HG03460 (cell line): ENCODE results near the gene CFAP77.

ENCODE experiments used
- ATAC-seq: cut with Tn5 transposase; IDR thresholded peaks from one replicate; pipeline ENCODE4 v1.9.1; 2021; ENCODE audit not compliant: unreplicated experiment

CFAP77 gene

GRCh38 chr9:132447902-132448301 is 37.9 kb downstream of the CFAP77 start:
- ATAC-seq = no peak

DNA sequence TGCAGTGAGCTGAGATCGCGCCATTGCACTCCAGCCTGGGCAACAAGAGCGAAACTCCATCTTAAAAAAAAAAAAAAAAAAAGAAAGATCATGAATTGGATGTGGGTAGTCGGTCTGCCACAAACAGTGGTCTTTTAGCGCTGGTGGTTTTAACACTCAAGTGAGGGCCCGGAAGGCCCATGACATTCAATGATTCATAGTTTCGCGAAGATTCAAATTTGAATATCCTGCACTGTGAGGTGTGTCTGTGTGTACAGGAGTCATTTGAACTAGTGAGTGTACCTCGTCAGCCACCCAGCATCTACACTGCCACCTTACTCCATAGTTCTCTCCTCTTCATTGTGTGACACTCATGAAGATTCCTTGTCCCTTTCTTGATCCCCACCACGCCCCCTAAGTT is 41.3 kb downstream of the CFAP77 start:
- ATAC-seq = no peak

DNA sequence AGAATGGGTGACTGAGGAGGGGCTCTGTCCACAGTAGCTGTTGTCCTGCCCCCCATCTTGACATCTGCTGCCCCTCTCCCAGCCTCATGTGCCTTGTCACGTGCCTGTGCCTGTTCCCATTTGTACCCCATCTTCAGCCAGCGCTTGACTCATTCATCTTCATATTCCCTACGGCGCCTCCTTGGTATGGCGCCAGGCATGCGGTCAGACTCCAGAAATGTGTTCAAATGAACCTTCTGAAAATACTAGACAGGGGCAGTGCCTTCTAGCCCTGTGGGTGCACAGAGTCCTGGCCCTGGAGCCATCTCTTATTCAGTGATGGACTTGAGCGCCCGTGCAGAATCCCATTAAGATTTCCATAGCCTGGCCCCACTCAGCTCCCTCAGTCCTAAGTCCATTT is 46.2 kb downstream of the CFAP77 start:
- no peak for ATAC-seq

GRCh38 chr9:132457504-132458236 is 47.7 kb downstream of the CFAP77 start:
- ATAC-seq = no peak

GRCh38 chr9:132458432-132458831 is 48.4 kb downstream of the CFAP77 start:
- no peak for ATAC-seq

GRCh38 chr9:132459661-132460060 is 49.6 kb downstream of the CFAP77 start:
- ATAC-seq = no peak

DNA sequence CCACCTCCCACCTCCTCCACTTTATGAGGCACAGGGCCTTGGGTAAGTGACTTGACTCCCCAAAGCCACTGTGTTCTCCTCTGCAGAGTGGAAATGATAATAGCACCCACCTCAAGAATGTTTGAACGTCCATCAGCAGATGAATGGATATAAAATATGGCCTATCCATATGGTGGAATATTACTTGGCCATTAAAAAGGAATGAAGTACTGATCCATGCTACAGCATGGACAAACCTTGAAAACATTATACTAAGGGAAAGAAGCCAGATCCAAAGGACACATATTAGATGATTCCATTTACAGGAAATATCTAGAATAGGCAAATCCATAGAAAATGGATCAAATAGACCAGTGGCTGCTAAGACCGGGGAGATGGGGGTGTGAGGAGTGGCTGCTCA is 50.2 kb downstream of the CFAP77 start:
- no peak for ATAC-seq

DNA sequence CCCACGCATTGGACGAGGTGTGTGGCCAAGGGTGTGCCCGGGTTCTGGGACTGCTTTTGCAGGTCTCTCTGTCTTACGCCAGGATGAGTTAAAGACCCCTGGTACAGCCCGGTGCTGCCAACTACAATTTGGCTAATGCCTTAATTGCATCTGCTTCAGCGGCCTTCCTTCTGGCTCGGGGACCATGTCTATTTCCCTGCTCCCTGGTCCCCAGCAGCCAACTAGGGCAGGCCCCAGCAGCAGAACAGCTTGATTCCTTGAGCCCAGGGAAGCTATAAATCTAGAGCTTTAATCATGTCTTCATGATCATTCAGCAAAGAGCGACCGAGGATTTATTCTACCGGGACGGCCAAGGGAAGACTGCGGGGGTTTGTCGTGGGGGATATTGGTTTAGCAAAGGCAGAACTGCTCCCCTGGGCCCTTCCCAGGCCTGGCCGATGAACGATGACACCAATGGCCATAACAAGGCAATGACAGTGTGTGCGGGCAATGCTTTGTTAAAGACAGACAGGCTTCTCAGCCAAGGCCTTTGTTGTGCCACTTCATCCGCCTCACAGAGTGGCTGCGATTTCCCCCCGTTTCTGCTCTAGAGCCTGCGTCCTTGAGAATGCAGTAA is 51.4 kb downstream of the CFAP77 start:
- ATAC-seq = no peak

DNA sequence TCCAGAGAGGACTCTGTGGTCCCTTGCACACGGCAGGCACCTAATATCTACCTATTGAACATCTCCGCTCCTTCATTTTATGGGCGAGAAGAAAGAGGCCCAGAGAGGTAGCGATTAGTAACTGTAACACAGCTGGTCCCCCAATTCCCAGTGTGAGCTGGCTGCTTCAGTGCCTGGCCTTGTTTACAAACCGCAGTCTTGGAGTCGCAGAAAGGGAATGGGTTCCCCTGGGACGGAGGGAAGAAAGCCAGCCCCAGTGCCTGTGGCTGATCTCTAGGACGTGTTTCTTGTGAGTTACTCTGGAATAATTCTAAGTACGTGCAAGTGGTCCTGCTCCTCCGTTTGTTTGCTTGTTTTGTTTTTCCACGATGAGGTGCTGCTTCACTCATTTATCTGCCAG is 52.0 kb downstream of the CFAP77 start:
- ATAC-seq = no peak

GRCh38 chr9:132464547-132464946 is 54.5 kb downstream of the CFAP77 start:
- ATAC-seq = no peak

DNA sequence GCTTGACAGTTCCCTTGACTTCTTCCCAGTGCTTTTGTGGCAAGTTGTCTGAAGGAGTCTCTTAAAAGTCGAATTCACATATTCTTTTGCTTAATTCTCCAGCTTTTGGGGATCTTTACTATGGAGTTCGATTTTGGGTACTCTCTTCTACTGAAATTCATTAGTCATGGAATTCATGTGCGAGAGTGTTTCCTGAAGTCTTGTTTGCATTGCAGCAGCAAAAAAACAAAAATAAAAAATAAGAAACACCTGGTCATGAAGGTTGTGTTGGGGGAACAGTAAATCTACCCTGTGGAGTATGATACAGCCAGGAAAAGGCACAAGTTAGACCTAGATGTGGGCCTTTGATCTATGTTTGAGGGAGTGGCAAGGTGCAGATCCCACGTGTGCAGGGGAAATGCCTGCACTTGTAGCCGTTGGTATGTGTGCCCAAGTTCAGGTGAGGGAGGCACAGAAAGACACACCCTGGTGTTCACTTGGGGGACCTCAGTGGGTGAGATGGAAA is 55.2 kb downstream of the CFAP77 start:
- ATAC-seq = no peak

DNA sequence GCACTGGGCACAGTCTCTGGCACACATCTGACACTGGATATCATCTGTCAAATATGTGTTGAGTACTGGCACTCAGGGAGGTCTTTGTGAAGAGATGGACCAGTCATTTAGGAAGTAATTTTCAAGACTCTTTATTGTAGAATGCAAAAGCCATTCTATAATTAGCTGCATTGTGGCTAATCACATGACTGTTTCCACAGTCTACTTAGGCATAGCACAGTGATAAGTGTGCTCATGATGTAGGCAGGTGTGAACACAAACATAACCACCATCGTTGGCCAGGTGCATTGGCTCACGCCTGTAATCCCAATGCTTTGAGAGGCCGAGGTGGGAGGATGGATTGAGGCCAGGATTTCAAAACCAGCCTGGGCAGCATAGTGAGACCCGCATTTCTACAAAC is 62.2 kb downstream of the CFAP77 start:
- ATAC-seq = no peak

DNA sequence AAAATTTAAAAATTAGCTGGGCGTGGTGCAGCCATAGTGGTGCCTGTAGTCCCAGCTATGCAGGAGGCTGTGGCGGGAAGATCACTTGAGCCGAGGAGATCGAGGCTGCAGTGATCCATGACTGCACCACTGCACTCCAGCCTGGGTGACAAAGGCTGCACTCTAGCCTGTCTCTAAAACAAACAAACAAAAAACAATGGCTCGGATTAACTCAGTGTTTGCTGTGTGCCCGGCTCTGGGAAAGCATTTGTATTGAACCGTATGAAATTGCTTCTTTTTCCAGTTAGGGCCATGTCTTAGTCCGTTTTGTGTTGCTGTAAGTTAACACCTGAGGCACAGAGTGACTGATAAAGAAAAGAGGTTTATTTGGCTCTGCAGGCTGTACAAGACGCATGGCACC is 62.6 kb downstream of the CFAP77 start:
- ATAC-seq = no peak

DNA sequence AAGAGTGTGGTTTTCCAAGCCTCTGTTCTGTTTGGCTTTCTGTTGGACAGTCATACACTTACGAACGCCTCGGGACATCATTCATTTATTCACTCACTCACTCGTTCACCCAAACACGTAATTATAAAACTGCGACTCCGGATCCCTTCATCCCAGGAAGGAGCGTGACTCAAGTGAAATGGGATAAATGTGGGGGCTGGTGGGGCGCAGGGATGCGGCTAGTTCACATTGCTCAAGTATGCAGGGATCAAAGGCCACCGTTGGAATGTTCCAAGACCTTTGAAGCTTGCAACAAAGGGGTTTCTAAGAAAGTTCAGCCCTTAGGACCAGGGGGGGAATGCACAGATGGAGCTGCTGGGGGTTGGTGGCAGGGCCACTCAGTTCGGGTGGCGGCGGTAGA is 64.2 kb downstream of the CFAP77 start:
- no peak for ATAC-seq

DNA sequence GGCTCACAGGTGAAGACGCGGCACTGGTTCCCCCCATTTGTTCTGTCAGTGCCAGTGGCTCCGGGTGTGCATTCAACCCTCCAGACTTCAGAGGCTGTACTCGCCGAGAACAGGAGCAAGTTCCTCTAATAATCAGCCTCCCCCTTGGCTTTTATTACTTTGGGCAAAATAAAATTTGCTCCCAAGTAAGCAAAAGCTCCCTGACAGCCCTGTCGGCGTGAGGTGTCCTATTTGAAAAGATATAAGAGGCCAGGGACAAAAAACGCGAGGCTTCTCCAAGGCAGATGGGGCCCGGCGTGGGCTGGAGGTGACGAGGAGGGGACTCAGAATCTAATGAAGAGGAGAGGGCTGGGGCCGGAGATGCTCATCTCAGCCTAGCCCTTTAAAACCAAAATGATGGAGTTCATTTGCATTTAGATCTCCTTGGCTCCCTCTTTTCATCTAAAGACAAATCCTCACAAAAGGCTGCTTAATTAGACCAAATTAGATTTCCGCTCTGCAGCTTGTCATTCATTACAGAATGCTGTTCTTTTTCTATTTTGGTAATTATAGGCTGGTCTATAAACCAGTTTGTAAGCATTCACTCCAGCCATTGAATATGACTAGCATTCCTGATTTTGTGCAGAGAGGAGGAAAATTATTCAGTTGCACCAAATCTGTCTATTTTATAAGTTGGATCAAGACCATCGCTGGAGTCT is 68.5 kb downstream of the CFAP77 start:
- no peak for ATAC-seq

DNA sequence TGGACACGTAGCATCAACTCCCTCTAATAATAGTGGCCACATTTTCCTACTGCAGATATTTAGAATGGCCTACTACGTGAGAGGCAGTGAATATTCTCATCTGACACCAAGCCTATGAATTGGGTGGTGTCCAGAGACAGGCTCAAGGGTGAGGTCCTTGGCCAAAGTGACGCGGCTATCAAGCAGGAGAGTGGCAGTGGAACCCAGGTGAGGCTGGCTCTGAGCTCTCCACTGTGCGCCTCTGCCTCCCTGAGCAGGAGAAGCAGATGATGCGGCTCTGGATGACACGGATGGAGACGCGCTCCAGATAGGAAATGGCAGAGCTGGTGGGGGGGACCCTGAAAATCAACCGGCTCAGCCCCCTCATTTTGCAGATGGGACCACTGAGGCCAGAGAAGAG is 69.7 kb downstream of the CFAP77 start:
- ATAC-seq = no peak

DNA sequence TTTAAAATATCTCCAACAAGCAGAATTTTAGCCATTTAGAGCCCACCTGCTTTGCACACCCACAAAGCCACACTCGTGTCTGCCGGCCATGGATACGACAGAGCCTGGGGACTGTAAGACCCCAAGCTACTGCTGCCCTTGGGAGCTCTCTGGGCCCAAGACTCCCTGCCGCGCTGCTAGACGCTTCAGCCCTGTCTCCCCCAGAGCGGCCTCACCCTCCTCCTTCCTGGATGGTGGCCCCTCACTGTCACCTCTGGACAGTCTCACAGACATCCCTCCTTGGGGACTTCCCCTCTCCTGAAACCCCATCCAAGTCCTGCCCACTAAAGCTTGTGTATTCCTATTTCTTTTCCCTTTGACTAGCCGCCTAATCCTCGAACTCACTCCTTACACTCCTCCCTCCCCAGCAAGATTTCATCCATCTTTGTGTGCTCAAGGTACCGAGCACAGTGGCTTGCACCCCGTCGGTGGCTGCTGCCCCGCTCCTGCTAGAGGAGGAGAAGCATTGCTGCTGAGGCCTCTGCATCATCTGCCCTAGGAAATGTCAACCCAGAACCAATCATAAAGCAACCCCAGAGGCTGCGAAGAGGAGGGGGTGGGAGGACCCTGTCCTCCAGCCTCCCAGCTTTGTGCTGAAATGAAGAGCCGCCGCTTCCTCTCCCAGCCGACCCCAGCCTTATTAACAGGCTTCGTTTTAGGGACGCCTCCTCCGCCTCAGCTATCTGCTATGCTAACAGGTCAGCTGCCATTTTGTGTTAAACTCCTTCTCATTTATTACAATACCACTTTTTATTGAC is 71.2 kb downstream of the CFAP77 start:
- no peak for ATAC-seq

DNA sequence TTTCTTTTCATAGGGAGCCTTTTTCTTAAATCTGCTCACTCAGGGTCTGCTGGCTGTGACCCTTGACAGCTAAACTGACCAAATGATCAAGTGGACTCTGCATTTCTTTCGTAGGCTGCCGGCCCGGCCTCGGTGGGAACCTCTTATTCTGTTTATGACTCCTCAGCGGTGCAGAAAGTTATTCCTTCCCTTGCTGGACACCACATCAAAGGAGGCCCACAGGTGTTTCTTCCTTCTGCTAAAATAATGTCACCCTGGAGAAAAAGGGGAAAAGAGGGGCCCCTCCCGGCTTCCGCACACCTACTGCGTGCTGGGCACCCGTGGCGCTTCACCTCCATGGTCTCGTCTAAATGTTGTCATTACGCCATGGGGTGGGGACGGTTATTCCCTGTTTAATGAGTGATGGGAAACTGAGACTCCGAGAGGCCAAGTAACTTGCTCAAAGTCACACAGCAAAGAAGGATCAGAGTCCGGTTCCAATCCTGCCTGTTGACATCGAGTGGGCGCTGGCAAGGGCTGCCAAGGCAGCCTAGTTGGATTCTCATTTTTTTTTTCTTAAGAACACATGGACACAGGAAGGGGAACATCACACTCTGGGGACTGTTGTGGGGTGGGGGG is 72.3 kb downstream of the CFAP77 start:
- ATAC-seq = no peak

DNA sequence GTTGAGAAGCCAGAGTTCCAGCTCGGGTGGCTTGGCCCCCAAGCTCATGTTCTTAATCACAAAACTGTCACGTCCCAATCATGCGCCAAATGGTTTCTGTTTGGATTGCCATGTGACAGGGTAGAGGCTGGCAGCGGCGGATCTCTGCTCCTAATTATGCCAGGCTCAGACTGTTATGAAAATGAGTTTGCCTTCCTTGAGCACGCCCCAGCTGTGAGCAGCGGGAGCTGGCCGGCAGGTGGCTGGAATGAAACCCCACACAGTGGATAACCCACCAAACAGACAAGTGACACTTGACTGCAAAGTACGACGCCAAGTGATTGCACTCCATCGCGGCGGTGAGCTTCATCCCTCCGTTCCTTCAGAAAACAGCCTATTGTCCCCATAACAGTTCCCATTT is 75.4 kb downstream of the CFAP77 start:
- no peak for ATAC-seq

GRCh38 chr9:132486706-132487350 is 76.8 kb downstream of the CFAP77 start:
- ATAC-seq = no peak
